Hepatocyte (in vitro differentiated cells): ENCODE measurements around the gene WDR91. TPM values are rescaled to one million over a fixed set of nuclear protein-coding genes. Genes with fewer than 3 reads are reported as not detected.

Experiments used
- DNase-seq: peaks from one replicate; pipeline ENCODE4 v3.0.0-alpha.2; 2016; ENCODE audit warnings: low spot score
- H2AFZ ChIP-seq: fragments of 200-600 bp; sonication (generic); 2 replicates; pipeline ENCODE4 v1.6.0; 2016; ENCODE audit warnings: antibody characterized with exemption, mild to moderate bottlenecking
- H3K27ac ChIP-seq: fragments of 200-600 bp; sonication (generic); 2 replicates; pipeline ENCODE4 v1.5.1; 2016; ENCODE audit warnings: mild to moderate bottlenecking
- H3K27me3 ChIP-seq: fragments of 200-600 bp; sonication (generic); 2 replicates; pipeline ENCODE4 v1.6.1; 2016
- H3K36me3 ChIP-seq: fragments of 200-600 bp; sonication (generic); replicated peaks from 2 replicates; pipeline ENCODE4 v1.5.1; 2016; ENCODE audit warnings: low read depth; ENCODE audit not compliant: insufficient read depth
- H3K4me1 ChIP-seq: fragments of 200-600 bp; sonication (generic); 2 replicates; pipeline ENCODE4 v1.5.1; 2016; ENCODE audit warnings: mild to moderate bottlenecking, moderate library complexity; ENCODE audit not compliant: insufficient read depth
- H3K4me2 ChIP-seq: fragments of 200-600 bp; sonication (generic); 2 replicates; pipeline ENCODE4 v1.6.0; 2016
- H3K4me3 ChIP-seq: fragments of 200-600 bp; sonication (generic); 2 replicates; pipeline ENCODE4 v1.5.1; 2016; ENCODE audit warnings: mild to moderate bottlenecking
- H3K79me2 ChIP-seq: fragments of 200-600 bp; sonication (generic); 2 replicates; pipeline ENCODE4 v1.6.0; 2017; ENCODE audit warnings: mild to moderate bottlenecking
- H3K9me2 ChIP-seq: fragments of 200-600 bp; sonication (generic); replicated peaks from 2 replicates; pipeline ENCODE4 v1.6.0; 2017; ENCODE audit warnings: mild to moderate bottlenecking; ENCODE audit not compliant: insufficient read depth
- H3K9me3 ChIP-seq: fragments of 200-600 bp; sonication (generic); 2 replicates; pipeline ENCODE4 v1.5.1; 2016; ENCODE audit warnings: low read depth, mild to moderate bottlenecking
- H4K20me1 ChIP-seq: fragments of 200-600 bp; sonication (generic); 2 replicates; pipeline ENCODE4 v1.6.0; 2016; ENCODE audit warnings: mild to moderate bottlenecking; ENCODE audit not compliant: insufficient read depth, poor library complexity, severe bottlenecking
- CTCF ChIP-seq: fragments of 200-600 bp; sonication (generic); IDR thresholded peaks from 2 replicates; pipeline ENCODE4 v1.5.1; 2016; ENCODE audit warnings: antibody characterized with exemption, mild to moderate bottlenecking; ENCODE audit not compliant: poor library complexity
- EZH2 ChIP-seq: fragments of 200-600 bp; sonication (generic); IDR thresholded peaks from 2 replicates; pipeline ENCODE4 v1.6.1; 2016; ENCODE audit warnings: antibody characterized with exemption, mild to moderate bottlenecking, borderline replicate concordance
- EZH2phosphoT487 ChIP-seq: fragments of 200-600 bp; sonication (generic); IDR thresholded peaks from one replicate; pipeline ENCODE4 v1.6.1; 2018; ENCODE audit warnings: antibody characterized with exemption, mild to moderate bottlenecking, low read depth, moderate library complexity; ENCODE audit not compliant: unreplicated experiment, severe bottlenecking
- WGBS: methylation state at CpG from one replicate; pipeline ENCODE4 v1.1.6; 2016; ENCODE audit warnings: low lambda C conversion rate; ENCODE audit errors: missing lambda C conversion rate; 5-methylcytosine and 5-hydroxymethylcytosine counted together
- polyA plus RNA-seq: library from polyadenylated mRNA; unstranded; fragments of >200 nt; fragmentation: Nextera tagmentation; extraction: Ambion mirVana; gene quantifications from 2 replicates; pipeline ENCODE4 v1.2.1, GENCODE V29; 2016
- total RNA-seq: library from RNA; depleted of rRNA; stranded (reverse); fragments of >200 nt; gene quantifications from 2 replicates; pipeline ENCODE4 v1.2.3, GENCODE V29; 2014

Gene WDR91
- total and polyA plus RNA-seq, 2 experiments from 2014 or later = 8.0 to 8.2 TPM

- Histone ChIP-seq H3K4me3 (no peak within 1 kb of the TSS), H2AFZ (no peak within 1 kb of the TSS), H3K4me1 (no peaks in the 10 kb centered on the region), H3K9me3 (no peaks in the 10 kb centered on the region), H3K36me3 (no peaks in the 10 kb centered on the region), H3K4me2 (no peak within 1 kb of the TSS), H3K9me2 (no peaks in the 10 kb centered on the region), H3K79me2 (no peaks in the 10 kb centered on the region), H4K20me1 (no peaks in the 10 kb centered on the region), H3K27me3 (no peaks in the 10 kb centered on the region), H3K27ac (no peak within 1 kb of the TSS)
- WGBS = 91% methylated on average over 26 of the region's 28 CpGs
- DNase-seq = no peak
- TF ChIP-seq EZH2 = no peak
- TF ChIP-seq CTCF = no peak
- TF ChIP-seq EZH2phosphoT487 = no peak
These were observed 22.2 kb upstream of the WDR91 start, which contains the start of gene STRA8 for GRCh38 chr7:135233570-135233969. TSS of gene STRA8 (plus strand) at chr7:135233838. CDS start at chr7:135240525, 6,687 bp downstream.

GRCh38 chr7:135232720-135233119, 21.4 kb upstream of the WDR91 start:
- TF ChIP-seq CTCF (peak; percentile 11), EZH2 (no peak)
- no peaks in the 10 kb centered on the region for H3K27me3 ChIP-seq

GRCh38 chr7:135232087-135232486, 20.8 kb upstream of the WDR91 start:
- Histone ChIP-seq H3K9me2 (no peaks in the 10 kb centered on the region), H2AFZ (no peak overlapping the region), H3K27ac (no peak overlapping the region), H3K4me1 (no peaks in the 10 kb centered on the region), H4K20me1 (no peaks in the 10 kb centered on the region), H3K79me2 (no peaks in the 10 kb centered on the region), H3K4me2 (no peak overlapping the region), H3K4me3 (no peak overlapping the region), H3K9me3 (no peaks in the 10 kb centered on the region), H3K27me3 (no peaks in the 10 kb centered on the region), H3K36me3 (no peaks in the 10 kb centered on the region)
- no peak for DNase-seq
- TF ChIP-seq CTCF (no peak), EZH2 (no peak), EZH2phosphoT487 (no peak)
- WGBS = 97% methylated on average over 6 of the region's 6 CpGs

More at GRCh38 chr7:135232720-135233119, 21.4 kb upstream of the WDR91 start:
- H3K4me2 ChIP-seq = no peak overlapping the region
- no peaks in the 10 kb centered on the region for H4K20me1 ChIP-seq
- no peak for DNase-seq
- no peak overlapping the region for H3K27ac ChIP-seq
- whole genome bisulfite sequencing = 91% methylated on average over 13 of the region's 13 CpGs
- no peaks in the 10 kb centered on the region for H3K79me2 ChIP-seq
- no peak overlapping the region for H3K4me3 ChIP-seq
- H3K36me3 ChIP-seq = no peaks in the 10 kb centered on the region
- no peak overlapping the region for H2AFZ ChIP-seq
- no peaks in the 10 kb centered on the region for H3K9me2 ChIP-seq
- no peaks in the 10 kb centered on the region for H3K4me1 ChIP-seq
- H3K9me3 ChIP-seq = no peaks in the 10 kb centered on the region

GRCh38 chr7:135231686-135232085, 20.4 kb upstream of the WDR91 start:
- Histone ChIP-seq H3K4me1 (no peaks in the 10 kb centered on the region), H3K79me2 (no peaks in the 10 kb centered on the region), H3K36me3 (no peaks in the 10 kb centered on the region), H3K27me3 (no peaks in the 10 kb centered on the region), H2AFZ (no peak overlapping the region), H3K4me3 (no peak overlapping the region), H3K9me2 (no peaks in the 10 kb centered on the region), H3K4me2 (no peak overlapping the region), H3K9me3 (no peaks in the 10 kb centered on the region), H4K20me1 (no peaks in the 10 kb centered on the region), H3K27ac (no peak overlapping the region)
- DNase-seq = no peak
- TF ChIP-seq EZH2phosphoT487 (no peak), CTCF (no peak), EZH2 (no peak)
